Measurements from ENCODE around the gene CNTN4. TPM values are rescaled to one million over a fixed set of nuclear protein-coding genes. Genes with fewer than 3 reads are reported as not detected.

Gene CNTN4
- polyA plus RNA-seq, 1 experiment, result not detected

GRCh38 chr3:2839876-2840275, 741.2 kb downstream of the CNTN4 start:
- no peaks in the 10 kb centered on the region for H3K36me3 ChIP-seq (ENCODE audit: control insufficient read depth, insufficient read depth, low read length)
- no peak for DNase-seq (ENCODE audit: low read depth)
- no peak for TF ChIP-seq CTCF (IDR thresholded peaks at IDR 0.05; ENCODE audit: insufficient read depth, low read depth, low read length)
- H3K27me3 ChIP-seq (ENCODE audit: control insufficient read depth, insufficient read depth, low read length), result no peaks in the 10 kb centered on the region
- CTCF ChIA-PET, result no interaction called here
- POLR2A ChIA-PET, result no interaction called here
- no peak overlapping the region for H3K4me3 ChIP-seq (ENCODE audit: low read depth, low read length)

GRCh38 chr3:2847062-2847841, 748.6 kb downstream of the CNTN4 start:
- TF ChIP-seq CTCF (IDR thresholded peaks at IDR 0.05; ENCODE audit: insufficient read depth, low read depth, low read length), result no peak
- H3K36me3 ChIP-seq (ENCODE audit: control insufficient read depth, insufficient read depth, low read length), result no peaks in the 10 kb centered on the region
- H3K27me3 ChIP-seq (ENCODE audit: control insufficient read depth, insufficient read depth, low read length), result no peaks in the 10 kb centered on the region
- POLR2A ChIA-PET, result no interaction called here
- DNase-seq (ENCODE audit: low read depth), result no peak
- no peak overlapping the region for H3K4me3 ChIP-seq (ENCODE audit: low read depth, low read length)
- CTCF ChIA-PET, result interaction anchor here (0.8 kb wide), 1 partner anchor 37 kb away, joined by 5 read pairs; no protein-coding TSS in a partner anchor

- POLR2A ChIA-PET, result no interaction called here
- CTCF ChIA-PET, result interaction anchor here (0.8 kb wide), 1 partner anchor 218 kb away, joined by 3 read pairs; no protein-coding TSS in a partner anchor
- Histone ChIP-seq H3K36me3 (ENCODE audit: control insufficient read depth, insufficient read depth, low read length) (no peaks in the 10 kb centered on the region), H3K4me3 (ENCODE audit: low read depth, low read length) (no peak overlapping the region), H3K27me3 (ENCODE audit: control insufficient read depth, insufficient read depth, low read length) (no peaks in the 10 kb centered on the region)
- TF ChIP-seq CTCF (IDR thresholded peaks at IDR 0.05; ENCODE audit: insufficient read depth, low read depth, low read length), result no peak
- no peak for DNase-seq (ENCODE audit: low read depth)
Observed at GRCh38 chr3:2849092-2849491, 750.4 kb downstream of the CNTN4 start.

- CTCF ChIA-PET, result no interaction called here
- TF ChIP-seq CTCF (IDR thresholded peaks at IDR 0.05; ENCODE audit: insufficient read depth, low read depth, low read length), result no peak
- no peaks in the 10 kb centered on the region for H3K27me3 ChIP-seq (ENCODE audit: control insufficient read depth, insufficient read depth, low read length)
- H3K4me3 ChIP-seq (ENCODE audit: low read depth, low read length), result no peak overlapping the region
- no peaks in the 10 kb centered on the region for H3K36me3 ChIP-seq (ENCODE audit: control insufficient read depth, insufficient read depth, low read length)
- POLR2A ChIA-PET, result no interaction called here
- no peak for DNase-seq (ENCODE audit: low read depth)
Observed at GRCh38 chr3:2850701-2851100, 752.0 kb downstream of the CNTN4 start.

GRCh38 chr3:2851361-2851760, 752.7 kb downstream of the CNTN4 start:
- TF ChIP-seq CTCF (IDR thresholded peaks at IDR 0.05; ENCODE audit: insufficient read depth, low read depth, low read length), result no peak
- no peak for DNase-seq (ENCODE audit: low read depth)
- H3K27me3 ChIP-seq (ENCODE audit: control insufficient read depth, insufficient read depth, low read length), result no peaks in the 10 kb centered on the region
- ChIA-PET CTCF (no interaction called here), POLR2A (no interaction called here)
- H3K36me3 ChIP-seq (ENCODE audit: control insufficient read depth, insufficient read depth, low read length), result no peaks in the 10 kb centered on the region
- no peak overlapping the region for H3K4me3 ChIP-seq (ENCODE audit: low read depth, low read length)

Data from BJ (cell line).